NT2/D1 (cell line): Measurements from ENCODE around the gene CDK15.

Source experiments
- DNase-seq: peaks from one replicate; pipeline ENCODE4 v3.0.0-alpha.2; 2011; ENCODE audit warnings: low read depth, low spot score
- H3K27me3 ChIP-seq: 2 replicates; pipeline ENCODE4 v1.6.0; 2011; ENCODE audit warnings: mild to moderate bottlenecking; ENCODE audit not compliant: insufficient read length, insufficient read depth
- H3K36me3 ChIP-seq: 2 replicates; pipeline ENCODE4 v1.6.1; 2011; ENCODE audit warnings: mild to moderate bottlenecking, low read length, mixed read lengths; ENCODE audit not compliant: insufficient read depth, insufficient read length
- H3K4me1 ChIP-seq: 2 replicates; pipeline ENCODE4 v1.5.1; 2011; ENCODE audit not compliant: insufficient read depth, insufficient read length
- H3K4me3 ChIP-seq: 2 replicates; pipeline ENCODE4 v1.5.1; 2011; ENCODE audit warnings: low read depth; ENCODE audit not compliant: insufficient read length
- H3K9ac ChIP-seq: 2 replicates; pipeline ENCODE4 v1.6.0; 2011; ENCODE audit warnings: low read depth; ENCODE audit not compliant: insufficient read length
- H3K9me3 ChIP-seq: 2 replicates; pipeline ENCODE4 v1.5.1; 2011; ENCODE audit warnings: mild to moderate bottlenecking, low read length; ENCODE audit not compliant: insufficient read depth
- SUZ12 ChIP-seq: IDR thresholded peaks from 2 replicates; pipeline ENCODE4 v1.6.1; 2011; ENCODE audit not compliant: insufficient read length, insufficient read depth; ENCODE audit errors: extremely low read depth
- YY1 ChIP-seq: IDR thresholded peaks from 2 replicates; pipeline ENCODE4 v1.6.1; 2011; ENCODE audit not compliant: insufficient read length, insufficient read depth
- ZNF274 ChIP-seq: IDR thresholded peaks from 2 replicates; pipeline ENCODE4 v1.6.1; 2011; ENCODE audit warnings: mild to moderate bottlenecking, low read depth, low read length

The CDK15 gene

DNA sequence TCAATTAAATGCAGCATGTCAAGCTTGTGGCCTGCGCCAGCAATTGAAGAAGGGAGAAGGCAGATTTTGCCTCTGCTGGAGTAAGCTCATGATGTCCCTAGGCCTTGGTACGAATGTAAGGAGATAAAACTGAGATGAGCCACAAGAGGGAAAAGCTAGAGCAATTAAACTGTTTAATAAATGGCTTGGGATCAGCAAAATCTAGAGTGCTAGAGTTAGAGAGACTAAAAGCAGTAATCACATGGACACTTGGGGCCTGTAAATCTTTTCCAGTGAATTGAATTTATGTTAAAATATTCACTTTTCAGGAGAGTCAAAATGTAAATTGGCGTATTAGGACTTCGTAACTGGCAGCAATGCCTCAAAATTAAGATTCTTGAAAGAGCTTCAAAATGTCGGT lies 86.2 kb downstream of the CDK15 start:
- TF ChIP-seq SUZ12: no peak
- no peak for TF ChIP-seq YY1
- no peak for TF ChIP-seq ZNF274
- Histone ChIP-seq H3K9me3 (no peaks in the 10 kb centered on the region), H3K36me3 (no peaks in the 10 kb centered on the region), H3K4me1 (peaks cover 3% of the 10 kb centered on the region), H3K27me3 (no peaks in the 10 kb centered on the region), H3K4me3 (no peak overlapping the region), H3K9ac (no peak overlapping the region)
- DNase-seq: no peak

DNA sequence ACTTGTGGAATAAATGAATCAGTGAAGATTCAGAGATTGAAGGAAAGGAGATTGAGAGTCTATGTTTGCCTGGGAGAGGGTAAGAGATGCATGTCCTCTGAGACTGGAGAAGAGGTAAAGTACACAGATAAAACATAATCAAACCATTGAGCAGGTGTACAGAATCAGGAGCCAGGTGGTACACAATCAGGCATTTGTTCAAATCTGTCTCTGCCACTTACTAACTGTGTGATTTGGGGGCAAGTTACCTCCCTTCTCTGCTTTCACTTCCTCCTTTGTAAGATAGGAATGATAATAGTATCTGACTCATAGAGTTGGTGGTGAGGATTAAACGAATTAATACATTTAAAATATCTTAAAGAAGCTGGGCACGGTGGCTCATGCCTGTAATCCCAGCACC lies 94.0 kb downstream of the CDK15 start:
- Histone ChIP-seq H3K36me3 (no peaks in the 10 kb centered on the region), H3K4me3 (no peak overlapping the region), H3K9me3 (no peaks in the 10 kb centered on the region), H3K9ac (no peak overlapping the region), H3K4me1 (no peaks in the 10 kb centered on the region), H3K27me3 (no peaks in the 10 kb centered on the region)
- TF ChIP-seq SUZ12 (no peak), ZNF274 (no peak), YY1 (no peak)
- DNase-seq: no peak

DNA sequence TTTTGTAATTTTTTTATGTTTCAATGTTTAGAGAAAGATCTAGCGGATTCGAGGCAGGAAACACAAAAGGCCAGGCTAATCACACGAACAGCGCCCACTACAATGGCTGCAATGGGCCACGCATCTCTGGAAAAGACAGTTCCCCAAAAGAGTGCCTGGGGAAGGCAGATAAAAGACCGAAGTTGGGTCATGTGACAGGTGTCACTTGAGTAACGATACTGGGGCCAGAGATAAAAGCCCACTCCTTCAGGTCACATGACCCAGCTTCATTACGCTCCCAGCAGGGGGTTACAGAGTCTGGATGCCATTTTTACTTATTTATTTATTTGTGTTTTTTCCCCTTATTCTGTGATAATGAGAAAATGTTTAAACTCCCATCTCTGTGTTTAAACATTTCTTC lies 95.4 kb downstream of the CDK15 start:
- Histone ChIP-seq H3K36me3 (no peaks in the 10 kb centered on the region), H3K4me1 (no peaks in the 10 kb centered on the region), H3K9ac (no peak overlapping the region), H3K27me3 (no peaks in the 10 kb centered on the region), H3K4me3 (no peak overlapping the region), H3K9me3 (no peaks in the 10 kb centered on the region)
- TF ChIP-seq YY1 (no peak), SUZ12 (no peak), ZNF274 (no peak)
- DNase-seq: no peak

DNA sequence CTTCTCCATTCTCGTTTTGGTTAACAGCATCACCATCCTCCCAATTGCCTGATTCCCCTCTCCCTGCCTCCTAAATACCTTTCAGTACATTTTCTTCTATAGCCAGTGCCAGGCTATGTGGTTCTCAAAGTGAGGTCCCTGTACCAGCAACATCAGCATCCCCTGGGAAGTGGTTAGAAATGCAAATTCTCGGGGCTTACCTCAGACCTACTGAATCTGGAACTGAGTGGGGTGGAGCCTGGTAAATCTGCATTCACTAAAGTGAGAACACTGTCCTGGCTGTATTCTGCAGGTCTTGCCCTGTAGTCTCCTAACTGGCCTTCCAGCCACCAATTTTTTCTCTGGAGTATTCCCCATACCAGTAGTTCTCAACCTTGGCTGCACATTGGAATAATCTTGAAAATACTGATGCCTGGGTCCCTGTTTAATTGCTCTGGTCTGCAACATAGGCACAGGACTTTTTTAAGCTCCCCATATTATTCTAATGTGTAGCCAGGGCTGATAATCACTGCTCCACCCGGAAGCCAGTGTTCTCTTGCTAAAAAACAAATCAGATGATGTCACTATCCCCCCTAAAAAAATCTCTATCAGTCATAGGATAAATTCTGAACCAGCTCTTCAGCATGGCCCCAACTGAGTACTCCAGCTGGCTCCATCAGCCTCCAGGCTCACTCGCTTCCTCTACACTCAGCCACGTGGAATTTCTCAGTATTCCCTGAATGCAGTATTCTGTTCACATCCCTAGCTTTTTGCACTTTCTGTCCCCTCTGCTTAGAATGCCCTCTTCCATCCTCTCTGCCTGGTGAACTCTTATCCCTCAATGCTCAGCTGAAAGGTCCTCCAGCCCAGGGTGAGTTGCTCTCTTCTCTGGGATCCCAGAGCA lies 98.4 kb downstream of the CDK15 start:
- no peak overlapping the region for H3K4me3 ChIP-seq
- H3K36me3 ChIP-seq: no peaks in the 10 kb centered on the region
- peak; percentile 56 for DNase-seq

DNA sequence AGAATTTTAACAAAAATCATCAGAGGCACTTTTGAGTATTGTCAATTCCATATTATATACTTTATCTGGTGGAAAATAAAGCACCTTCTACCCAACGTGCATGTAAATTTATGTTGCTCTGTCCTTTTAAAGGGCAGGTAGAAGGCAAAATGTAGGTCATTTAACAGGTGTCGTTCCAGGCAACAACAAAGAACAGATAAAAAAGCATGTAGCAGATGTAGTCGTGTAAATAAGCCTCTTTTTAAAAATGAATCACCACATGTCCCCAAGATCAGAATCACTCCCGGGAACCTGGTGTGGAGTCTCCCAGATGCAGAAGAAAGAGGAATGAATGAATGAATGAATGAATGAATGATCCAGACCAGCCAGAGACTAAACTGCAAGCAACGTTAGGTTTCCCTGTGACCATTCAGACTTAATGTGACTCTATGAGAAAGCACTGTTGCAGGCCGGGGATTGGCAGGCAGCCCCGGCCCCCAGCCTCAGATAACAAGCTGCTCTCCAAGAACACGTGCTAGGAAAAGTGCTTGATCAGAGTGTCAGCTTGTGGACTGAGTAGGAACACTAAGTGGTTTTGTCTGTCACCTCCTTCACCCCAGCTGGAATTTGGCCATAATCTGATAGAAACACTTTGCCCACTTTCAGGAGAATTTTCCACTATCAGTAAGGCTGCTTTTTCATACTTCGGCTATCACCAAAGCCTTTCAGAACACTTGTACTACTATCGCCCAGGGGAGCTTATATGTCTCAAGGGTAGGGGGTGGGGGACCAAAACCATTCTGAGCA lies 100.6 kb downstream of the CDK15 start:
- H3K27me3 ChIP-seq: no peaks in the 10 kb centered on the region
- H3K4me3 ChIP-seq: no peak overlapping the region
- TF ChIP-seq SUZ12: no peak
- TF ChIP-seq ZNF274: no peak
- no peak for TF ChIP-seq YY1
- no peaks in the 10 kb centered on the region for H3K4me1 ChIP-seq
- H3K36me3 ChIP-seq: no peaks in the 10 kb centered on the region
- no peak overlapping the region for H3K9ac ChIP-seq
- H3K9me3 ChIP-seq: no peaks in the 10 kb centered on the region
- no peak for DNase-seq

More for the DNA sequence above, 98.4 kb downstream of the CDK15 start:
- Histone ChIP-seq H3K27me3 (no peaks in the 10 kb centered on the region), H3K9ac (no peak overlapping the region), H3K4me1 (no peaks in the 10 kb centered on the region), H3K9me3 (no peaks in the 10 kb centered on the region)
- no peak for TF ChIP-seq YY1
- TF ChIP-seq SUZ12: no peak
- TF ChIP-seq ZNF274: no peak

DNA sequence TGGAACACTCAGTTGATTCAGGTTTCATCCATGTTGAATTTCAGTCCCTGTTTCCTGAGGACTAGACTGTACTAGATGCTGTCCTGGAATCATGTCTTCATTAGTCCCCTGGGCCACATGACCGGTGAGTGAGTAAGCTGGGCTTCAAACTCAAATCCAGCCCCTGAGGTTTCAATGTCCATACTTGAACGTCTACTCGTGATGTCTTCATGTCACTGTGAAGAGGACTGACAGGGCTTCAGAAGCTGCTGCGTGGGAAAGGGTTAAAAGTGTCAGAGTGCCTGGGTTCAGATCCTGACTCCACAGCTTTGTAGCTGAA lies 101.2 kb downstream of the CDK15 start:
- H3K27me3 ChIP-seq: no peaks in the 10 kb centered on the region
- DNase-seq: no peak
- H3K9me3 ChIP-seq: no peaks in the 10 kb centered on the region
- no peaks in the 10 kb centered on the region for H3K4me1 ChIP-seq
- H3K36me3 ChIP-seq: no peaks in the 10 kb centered on the region
- no peak overlapping the region for H3K9ac ChIP-seq
- H3K4me3 ChIP-seq: no peak overlapping the region
- TF ChIP-seq YY1: no peak
- TF ChIP-seq ZNF274: no peak
- no peak for TF ChIP-seq SUZ12

DNA sequence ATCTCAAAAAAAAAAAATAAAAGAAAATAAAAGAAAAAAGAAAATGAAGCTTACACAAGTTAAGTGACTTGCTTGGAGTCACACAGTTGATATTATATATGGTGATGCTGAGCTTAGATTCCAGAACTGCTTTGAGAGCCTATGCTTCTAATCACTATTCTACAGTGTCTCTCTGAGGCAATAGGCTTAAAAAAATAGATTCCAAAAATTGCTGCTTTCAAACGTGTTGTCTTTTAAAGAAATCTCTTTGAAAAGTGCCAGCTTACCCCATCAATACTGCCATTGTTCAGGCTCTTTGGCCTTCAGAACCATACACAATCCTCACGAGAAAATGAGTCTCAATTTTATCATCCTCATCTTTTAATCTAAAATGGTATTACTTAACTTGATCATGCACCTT lies 102.6 kb downstream of the CDK15 start:
- TF ChIP-seq SUZ12: no peak
- no peak for TF ChIP-seq ZNF274
- no peak for TF ChIP-seq YY1
- DNase-seq: no peak
- Histone ChIP-seq H3K9ac (no peak overlapping the region), H3K4me1 (no peaks in the 10 kb centered on the region), H3K4me3 (no peak overlapping the region), H3K36me3 (no peaks in the 10 kb centered on the region), H3K9me3 (no peaks in the 10 kb centered on the region), H3K27me3 (no peaks in the 10 kb centered on the region)

DNA sequence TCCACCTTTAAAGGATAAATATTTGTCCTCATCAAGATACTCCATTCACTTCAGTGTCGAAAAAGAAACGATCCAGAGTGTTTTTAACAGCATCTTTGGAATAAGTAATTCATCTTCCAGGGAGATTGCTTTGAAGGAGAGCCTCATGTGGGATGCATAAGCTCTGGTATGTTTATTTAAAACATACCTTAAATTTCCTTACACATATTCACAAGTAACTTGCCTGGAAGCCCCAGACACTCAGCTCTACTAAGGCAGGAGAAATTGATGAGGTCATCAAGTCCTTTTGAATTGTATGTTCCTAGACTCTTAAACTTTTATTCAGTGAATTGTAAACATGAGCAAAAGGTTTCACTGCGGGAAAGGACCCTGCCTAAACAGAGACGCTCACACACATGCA lies 103.0 kb downstream of the CDK15 start:
- no peak overlapping the region for H3K9ac ChIP-seq
- H3K4me3 ChIP-seq: no peak overlapping the region
- no peaks in the 10 kb centered on the region for H3K36me3 ChIP-seq
- no peaks in the 10 kb centered on the region for H3K9me3 ChIP-seq
- no peak for DNase-seq
- no peaks in the 10 kb centered on the region for H3K4me1 ChIP-seq
- no peak for TF ChIP-seq YY1
- TF ChIP-seq SUZ12: no peak
- no peak for TF ChIP-seq ZNF274
- H3K27me3 ChIP-seq: no peaks in the 10 kb centered on the region
